GM23338 (cell line): Measurements from ENCODE around the gene PCDHGB7. TPM values are rescaled to one million over a fixed set of nuclear protein-coding genes. Genes with fewer than 3 reads are reported as not detected.
A peak's percentile ranks its signal among the peaks of the same experiment; 100 is the strongest.

Experiments used
- ATAC-seq: fragments of 200-7000 bp; cut with Tn5 transposase; 3 replicates; pipeline ENCODE4 v1.9.1; 2020
- DNase-seq: peaks from one replicate; pipeline ENCODE4 v3.0.0-alpha.2; 2015; ENCODE audit warnings: low spot score
- H2AFZ ChIP-seq: fragments of 200-600 bp; sonication (generic); 2 replicates; pipeline ENCODE4 v1.8.0; 2016; ENCODE audit warnings: antibody characterized with exemption, mild to moderate bottlenecking, moderate library complexity
- H3F3A ChIP-seq: fragments of 200-600 bp; sonication (generic); replicated peaks from 2 replicates; pipeline ENCODE4 v1.8.0; 2017; ENCODE audit warnings: antibody characterized with exemption, mixed run types, low read depth
- H3K27ac ChIP-seq: fragments of 200-600 bp; sonication (generic); 2 replicates; pipeline ENCODE4 v1.6.1; 2016; ENCODE audit warnings: low read depth
- H3K27me3 ChIP-seq: fragments of 200-600 bp; sonication (generic); 2 replicates; pipeline ENCODE4 v1.8.0; 2016; ENCODE audit warnings: mild to moderate bottlenecking, mixed run types, moderate library complexity; ENCODE audit not compliant: insufficient read depth
- H3K36me3 ChIP-seq: fragments of 200-600 bp; sonication (generic); 2 replicates; pipeline ENCODE4 v1.8.0; 2016; ENCODE audit warnings: mild to moderate bottlenecking; ENCODE audit not compliant: insufficient read depth
- H3K4me1 ChIP-seq: fragments of 200-600 bp; sonication (generic); 2 replicates; pipeline ENCODE4 v1.8.0; 2016; ENCODE audit warnings: mild to moderate bottlenecking, moderate library complexity; ENCODE audit not compliant: insufficient read depth
- H3K4me2 ChIP-seq: fragments of 200-600 bp; sonication (generic); 2 replicates; pipeline ENCODE4 v1.7.1; 2017; ENCODE audit warnings: mixed run types
- H3K4me3 ChIP-seq: fragments of 200-600 bp; sonication (generic); 2 replicates; pipeline ENCODE4 v1.6.1; 2016; ENCODE audit warnings: mixed run types
- H3K79me2 ChIP-seq: fragments of 200-600 bp; sonication (generic); replicated peaks from 2 replicates; pipeline ENCODE4 v1.8.0; 2017; ENCODE audit warnings: mild to moderate bottlenecking; ENCODE audit not compliant: insufficient read depth
- H3K9me2 ChIP-seq: fragments of 200-600 bp; sonication (generic); 2 replicates; pipeline ENCODE4 v1.8.0; 2017; ENCODE audit not compliant: insufficient read depth
- H4K20me1 ChIP-seq: fragments of 200-600 bp; sonication (generic); replicated peaks from 2 replicates; pipeline ENCODE4 v1.8.0; 2017; ENCODE audit warnings: mild to moderate bottlenecking; ENCODE audit not compliant: insufficient read depth
- H3K27ac Mint-ChIP-seq: 2 replicates; pipeline ENCODE4 v1.8.0; 2020; ENCODE audit warnings: inconsistent platforms, mild to moderate bottlenecking, moderate library complexity, mixed read lengths
- H3K27me3 Mint-ChIP-seq: 3 replicates; pipeline ENCODE4 v1.8.0; 2022; ENCODE audit warnings: low read depth, mild to moderate bottlenecking, moderate library complexity, mixed read lengths, inconsistent platforms; ENCODE audit not compliant: insufficient read depth, poor library complexity
- H3K36me3 Mint-ChIP-seq: 3 replicates; pipeline ENCODE4 v1.8.0; 2021; ENCODE audit warnings: low read depth, mild to moderate bottlenecking, inconsistent platforms, moderate library complexity, mixed read lengths
- H3K4me1 Mint-ChIP-seq: 3 replicates; pipeline ENCODE4 v1.8.0; 2020; ENCODE audit warnings: mild to moderate bottlenecking, inconsistent platforms, mixed read lengths
- H3K4me3 Mint-ChIP-seq: 3 replicates; pipeline ENCODE4 v1.8.0; 2021; ENCODE audit warnings: moderate library complexity, mild to moderate bottlenecking, inconsistent platforms, mixed read lengths
- H3K9me3 Mint-ChIP-seq: 3 replicates; pipeline ENCODE4 v1.8.0; 2020; ENCODE audit warnings: moderate library complexity, mild to moderate bottlenecking, inconsistent platforms, mixed read lengths
- CTCF ChIP-seq, 2 experiments: fragments of 200-600 bp in 1 of 2; sonication (generic) in 1 of 2; conservative IDR thresholded peaks; 2 replicates each; pipeline versions ENCODE4 v1.5.1 to v1.6.1; 2016 to 2017; ENCODE audit warnings: antibody characterized with exemption in 2 of 2, low read depth in 2 of 2, mild to moderate bottlenecking in 2 of 2, moderate library complexity in 1 of 2
- ETS1 ChIP-seq: IDR thresholded peaks from 2 replicates; pipeline ENCODE4 v1.6.1; 2016; ENCODE audit warnings: antibody characterized with exemption
- NANOG ChIP-seq: IDR thresholded peaks from 2 replicates; pipeline ENCODE4 v1.6.1; 2016; ENCODE audit warnings: antibody characterized with exemption, borderline replicate concordance
- POLR2AphosphoS5 ChIP-seq: IDR thresholded peaks from 2 replicates; pipeline ENCODE4 v1.6.1; 2016; ENCODE audit warnings: antibody characterized with exemption, low read depth
- REST ChIP-seq: IDR thresholded peaks from one replicate; pipeline ENCODE4 v1.6.1; 2018; ENCODE audit warnings: antibody characterized with exemption; ENCODE audit not compliant: unreplicated experiment
- STAT1 ChIP-seq: IDR thresholded peaks from one replicate; pipeline ENCODE4 v1.6.1; 2016; ENCODE audit warnings: antibody characterized with exemption; ENCODE audit not compliant: unreplicated experiment
- polyA plus RNA-seq: library from polyadenylated mRNA; unstranded; fragments of >200 nt; fragmentation: Nextera tagmentation; extraction: Ambion mirVana; gene quantifications from 2 replicates; pipeline ENCODE4 v1.2.1, GENCODE V29; 2016
- total RNA-seq: library from RNA; depleted of rRNA; stranded (reverse); fragments of >200 nt; shearing (Covaris generic); gene quantifications from 2 replicates; pipeline ENCODE4 v1.2.3, GENCODE V29; 2014

PCDHGB7 gene
- total and polyA plus RNA-seq, 2 experiments from 2014 or later: 1.4 to 11.7 TPM

- Histone ChIP-seq H3K4me3 (no peak within 1 kb of the TSS), H4K20me1 (no peaks in the 10 kb centered on the region), H3K4me2 (no peak within 1 kb of the TSS), H3K4me1 (no peaks in the 10 kb centered on the region), H3K27ac (no peak within 1 kb of the TSS), H2AFZ (no peak within 1 kb of the TSS), H3K36me3 (peaks cover 8% of the 10 kb centered on the region; the same call in 1 of the 2 replicates), H3K79me2 (no peaks in the 10 kb centered on the region), H3K27me3 (no peaks in the 10 kb centered on the region), H3F3A (no peaks in the 10 kb centered on the region), H3K9me2 (no peaks in the 10 kb centered on the region)
- Mint-ChIP-seq H3K27me3 (peaks cover 8% of the 10 kb centered on the region), H3K27ac (no peak within 1 kb of the TSS), H3K36me3 (peaks cover 76% of the 10 kb centered on the region), H3K9me3 (peaks cover 82% of the 10 kb centered on the region), H3K4me3 (no peak within 1 kb of the TSS), H3K4me1 (no peaks in the 10 kb centered on the region; the same call in 2 of the 3 replicates)
- ATAC-seq (no peak), DNase-seq (peak; percentile 42)
- TF ChIP-seq CTCF (conservative IDR thresholded peaks at IDR 0.05; ENCODE audit: low read depth in 2 of 2) (peak; percentile 34 to 44; a peak in 3 of 4 replicates), ETS1 (no peak), NANOG (no peak)
These were observed 13.0 kb downstream of the PCDHGB7 start, which contains the start of gene PCDHGA12 for GRCh38 chr5:141430332-141431113. TSS of gene PCDHGA12 (plus strand) at chr5:141430507. CDS start at chr5:141430760, 253 bp downstream.

- Mint-ChIP-seq H3K9me3 (peaks cover 74% of the 10 kb centered on the region), H3K27ac (no peak overlapping the region), H3K4me1 (no peaks in the 10 kb centered on the region), H3K36me3 (peaks cover 68% of the 10 kb centered on the region), H3K4me3 (no peak overlapping the region), H3K27me3 (peaks cover 8% of the 10 kb centered on the region)
- Histone ChIP-seq H3K79me2 (no peaks in the 10 kb centered on the region), H3K4me2 (no peak overlapping the region), H3K27me3 (no peaks in the 10 kb centered on the region), H2AFZ (no peak overlapping the region), H3K4me1 (no peaks in the 10 kb centered on the region), H4K20me1 (no peaks in the 10 kb centered on the region), H3K9me2 (no peaks in the 10 kb centered on the region), H3K4me3 (no peak overlapping the region), H3K27ac (no peak overlapping the region), H3K36me3 (peaks cover 8% of the 10 kb centered on the region; the same call in 1 of the 2 replicates), H3F3A (no peaks in the 10 kb centered on the region)
- ATAC-seq (no peak), DNase-seq (no peak)
- TF ChIP-seq REST (no peak), CTCF (conservative IDR thresholded peaks at IDR 0.05; ENCODE audit: low read depth in 2 of 2) (no peak), ETS1 (no peak), STAT1 (no peak), POLR2AphosphoS5 (no peak)
These were observed 13.8 kb downstream of the PCDHGB7 start for GRCh38 chr5:141431286-141431685.
